H9 (cell line): Measurements from ENCODE around the gene MPZL3. TPM values are rescaled to one million over a fixed set of nuclear protein-coding genes. Genes with fewer than 3 reads are reported as not detected.

ENCODE experiments used
- DNase-seq: peaks from one replicate; pipeline ENCODE4 v3.0.0-alpha.2; 2017
- H2AFZ ChIP-seq: one replicate; pipeline ENCODE4 v1.6.1; 2013; ENCODE audit warnings: mild to moderate bottlenecking, low read length, control low read depth, moderate library complexity
- H2AK5ac ChIP-seq: 2 replicates; pipeline ENCODE4 v1.6.1; 2013; ENCODE audit warnings: low read length, control low read depth, mixed read lengths; ENCODE audit not compliant: insufficient read length
- H2BK120ac ChIP-seq: one replicate; pipeline ENCODE4 v1.6.1; 2013; ENCODE audit warnings: low read depth, mild to moderate bottlenecking, low read length, control low read depth, inconsistent platforms; ENCODE audit not compliant: poor library complexity, severe bottlenecking
- H2BK12ac ChIP-seq: 2 replicates; pipeline ENCODE4 v1.6.1; 2013; ENCODE audit warnings: low read length, control low read depth, mixed read lengths, low read depth; ENCODE audit not compliant: insufficient read length
- H2BK15ac ChIP-seq: 2 replicates; pipeline ENCODE4 v1.6.1; 2013; ENCODE audit warnings: low read depth, low read length, control low read depth
- H2BK20ac ChIP-seq: one replicate; pipeline ENCODE4 v1.6.1; 2013; ENCODE audit warnings: low read depth, mild to moderate bottlenecking, low read length, control low read depth, inconsistent platforms; ENCODE audit not compliant: poor library complexity, severe bottlenecking
- H2BK5ac ChIP-seq: 2 replicates; pipeline ENCODE4 v1.6.1; 2013; ENCODE audit warnings: low read length, control low read depth, mixed read lengths; ENCODE audit not compliant: insufficient read length
- H3K14ac ChIP-seq: 2 replicates; pipeline ENCODE4 v1.6.1; 2013; ENCODE audit warnings: low read length, control low read depth; ENCODE audit not compliant: insufficient read depth
- H3K18ac ChIP-seq: 2 replicates; pipeline ENCODE4 v1.6.1; 2013; ENCODE audit warnings: low read depth, mild to moderate bottlenecking, mixed read lengths, low read length, control low read depth; ENCODE audit not compliant: insufficient read length
- H3K23ac ChIP-seq: 2 replicates; pipeline ENCODE4 v1.6.1; 2013; ENCODE audit warnings: low read length, control low read depth, mixed read lengths, low read depth; ENCODE audit not compliant: insufficient read length
- H3K23me2 ChIP-seq: 2 replicates; pipeline ENCODE4 v1.6.1; 2013; ENCODE audit warnings: low read depth, mild to moderate bottlenecking, mixed read lengths, low read length, control low read depth; ENCODE audit not compliant: insufficient read length, poor library complexity, severe bottlenecking
- H3K27ac ChIP-seq: 2 replicates; pipeline ENCODE4 v1.5.1; 2013; ENCODE audit warnings: low read length, control low read depth, mixed read lengths, low read depth; ENCODE audit not compliant: insufficient read length
- H3K27me3 ChIP-seq: 2 replicates; pipeline ENCODE4 v1.6.1; 2013; ENCODE audit warnings: low read length, control low read depth, inconsistent platforms; ENCODE audit not compliant: insufficient read depth
- H3K4ac ChIP-seq: 2 replicates; pipeline ENCODE4 v1.6.1; 2013; ENCODE audit warnings: low read depth, mild to moderate bottlenecking, control low read depth, inconsistent platforms, low read length, moderate library complexity
- H3K4me1 ChIP-seq: 2 replicates; pipeline ENCODE4 v1.6.1; 2013; ENCODE audit warnings: low read length, control low read depth, inconsistent platforms; ENCODE audit not compliant: insufficient read depth
- H3K4me2 ChIP-seq: 2 replicates; pipeline ENCODE4 v1.6.1; 2013; ENCODE audit warnings: low read length, control low read depth, mixed read lengths; ENCODE audit not compliant: insufficient read length, insufficient read depth
- H3K56ac ChIP-seq: 2 replicates; pipeline ENCODE4 v1.6.1; 2013; ENCODE audit warnings: low read depth, mild to moderate bottlenecking, mixed read lengths, low read length, control low read depth; ENCODE audit not compliant: insufficient read length
- H3K79me1 ChIP-seq: 2 replicates; pipeline ENCODE4 v1.6.1; 2013; ENCODE audit warnings: low read depth, mild to moderate bottlenecking, moderate library complexity, low read length, control low read depth, inconsistent platforms; ENCODE audit not compliant: insufficient read depth, poor library complexity, severe bottlenecking
- H3K79me2 ChIP-seq: 2 replicates; pipeline ENCODE4 v1.6.1; 2013; ENCODE audit warnings: low read length, control low read depth, inconsistent platforms; ENCODE audit not compliant: insufficient read depth
- H3K9ac ChIP-seq: 2 replicates; pipeline ENCODE4 v1.6.1; 2013; ENCODE audit warnings: low read length, control low read depth, mixed read lengths; ENCODE audit not compliant: insufficient read length; ENCODE audit errors: extremely low read depth
- H3K9me3 ChIP-seq: one replicate; pipeline ENCODE4 v1.6.1; 2013; ENCODE audit warnings: low read depth, low read length, inconsistent platforms; ENCODE audit not compliant: control insufficient read depth
- H3T11ph ChIP-seq: one replicate; pipeline ENCODE4 v1.6.1; 2013; ENCODE audit warnings: mild to moderate bottlenecking, low read length, control low read depth, inconsistent platforms
- H4K20me1 ChIP-seq: one replicate; pipeline ENCODE4 v1.6.1; 2013; ENCODE audit not compliant: control insufficient read depth, insufficient read length, insufficient read depth
- H4K5ac ChIP-seq: 2 replicates; pipeline ENCODE4 v1.6.1; 2013; ENCODE audit warnings: low read depth, mild to moderate bottlenecking, mixed read lengths, low read length, control low read depth; ENCODE audit not compliant: insufficient read length
- H4K8ac ChIP-seq: replicated peaks from 2 replicates; pipeline ENCODE4 v1.6.1; 2013; ENCODE audit warnings: low read length, control low read depth, mixed read lengths, low read depth; ENCODE audit not compliant: insufficient read length
- H4K91ac ChIP-seq: 2 replicates; pipeline ENCODE4 v1.6.1; 2013; ENCODE audit warnings: low read depth, mild to moderate bottlenecking, moderate library complexity, mixed read lengths, low read length, control low read depth; ENCODE audit not compliant: insufficient read length
- H3K27ac Mint-ChIP-seq, 3 experiments: 2 replicates in 2 of 3; 3 replicates in 1 of 3; pipeline ENCODE4 v1.8.0; 2020 to 2021; ENCODE audit warnings: mixed read lengths in 3 of 3, mild to moderate bottlenecking in 1 of 3, moderate library complexity in 1 of 3
- H3K27me3 Mint-ChIP-seq: 2 replicates; pipeline ENCODE4 v1.8.0; 2021; ENCODE audit warnings: low read depth, mild to moderate bottlenecking, moderate library complexity, mixed read lengths
- H3K36me3 Mint-ChIP-seq, 3 experiments: 2 replicates in 2 of 3; 3 replicates in 1 of 3; pipeline ENCODE4 v1.8.0; 2020 to 2021; ENCODE audit warnings: low read depth in 3 of 3, mixed read lengths in 3 of 3; ENCODE audit not compliant: insufficient read depth in 1 of 3
- H3K4me1 Mint-ChIP-seq, 2 experiments: 2 replicates each; pipeline ENCODE4 v1.8.0; 2020; ENCODE audit warnings: mixed read lengths in 2 of 2
- H3K4me3 Mint-ChIP-seq, 2 experiments: 2 replicates in 1 of 2; 3 replicates in 1 of 2; pipeline ENCODE4 v1.8.0; 2020 to 2021; ENCODE audit warnings: mild to moderate bottlenecking in 2 of 2, mixed read lengths in 2 of 2, moderate library complexity in 1 of 2
- H3K9me3 Mint-ChIP-seq, 2 experiments: 2 replicates in 1 of 2; 3 replicates in 1 of 2; pipeline ENCODE4 v1.8.0; 2020; ENCODE audit warnings: mild to moderate bottlenecking in 2 of 2, mixed read lengths in 2 of 2, moderate library complexity in 1 of 2
- WGBS: extraction: QIAGEN DNeasy Blood & Tissue Kit; methylation state at CpG from one replicate; pipeline ENCODE4 v1.1.7; 2013; ENCODE audit warnings: missing lambda C conversion rate, low lambda C conversion rate, mixed read lengths; ENCODE audit not compliant: insufficient read length; ENCODE audit errors: extremely low coverage; 5-methylcytosine and 5-hydroxymethylcytosine counted together
- total RNA-seq: library from RNA; stranded (reverse); gene quantifications from 2 replicates; pipeline ENCODE4 v1.2.1, GENCODE V29; 2021
- TF ChIP-seq, protein P1 (sequence below): fragments of 200-600 bp; sonication (generic); conservative IDR thresholded peaks from 3 replicates; pipeline ENCODE4 v1.8.0; 2021; ENCODE audit warnings: antibody characterized with exemption, mild to moderate bottlenecking

The MPZL3 gene
- total RNA-seq, 1 experiment from 2014 or later = 2.6 TPM

DNA sequence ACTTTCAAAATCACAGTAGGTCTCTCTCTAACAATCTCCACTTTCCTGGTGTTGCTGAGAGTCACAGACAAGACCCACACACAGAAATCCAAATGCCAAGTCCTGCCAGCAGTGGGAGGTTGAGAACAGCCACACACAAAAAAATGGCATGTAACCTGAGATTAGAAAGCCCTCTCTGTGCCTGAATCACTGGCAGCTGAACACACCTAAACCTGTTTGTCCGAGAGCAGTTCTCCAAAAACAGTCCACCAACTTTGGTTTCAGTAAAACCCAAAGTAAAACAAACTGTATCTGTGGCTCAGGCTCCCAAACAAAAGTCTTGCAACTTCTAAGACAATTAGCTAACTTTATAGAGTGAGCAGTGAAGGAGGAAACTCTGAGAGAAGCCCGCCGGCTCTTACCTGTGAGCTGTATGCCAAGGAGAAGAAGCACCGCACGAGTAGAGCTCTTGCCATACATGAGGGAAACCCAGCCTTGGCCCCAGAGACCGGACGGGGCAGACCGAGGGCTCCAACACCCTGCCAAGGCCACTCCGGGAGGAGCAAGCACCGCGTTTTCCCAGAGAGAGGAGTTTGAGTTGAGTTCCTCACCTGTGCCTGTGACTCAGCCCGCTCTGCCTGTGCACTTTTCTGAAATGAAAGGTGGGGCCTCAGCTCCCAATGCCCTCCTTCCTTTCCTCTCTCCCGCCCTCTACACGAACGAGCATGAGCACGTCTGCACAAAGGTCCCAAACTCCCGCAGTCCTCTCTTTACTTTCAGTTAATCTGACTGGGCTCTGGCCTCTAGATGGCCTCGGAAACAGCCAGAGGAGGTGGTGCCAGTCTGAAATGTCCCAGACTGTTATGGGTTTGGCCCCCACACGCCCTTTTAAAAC is 11.8 kb upstream of the MPZL3 start, which contains the start of gene MPZL2:
MPZL2 (minus strand) TSS at position 603 of the 874 bp plus-strand sequence; CDS start at position 459, 144 bp downstream.
- peak within 1 kb of the TSS; percentile 38 for H3K18ac ChIP-seq
- peak within 1 kb of the TSS; percentile 33 for H3K9ac ChIP-seq
- no peak within 1 kb of the TSS for H2BK12ac ChIP-seq
- no peaks in the 10 kb centered on the region; the same call in none of the 2 replicates for H3K4me1 ChIP-seq
- no peak within 1 kb of the TSS for H2AK5ac ChIP-seq
- peaks cover 8% of the 10 kb centered on the region; the same call in 1 of the 2 replicates for H3K27me3 ChIP-seq
- no peak within 1 kb of the TSS for H2BK120ac ChIP-seq
- no peak within 1 kb of the TSS for H2BK15ac ChIP-seq
- no peak within 1 kb of the TSS for H3K23ac ChIP-seq
- H3T11ph ChIP-seq = no peak within 1 kb of the TSS
- H3K27ac ChIP-seq = no peak within 1 kb of the TSS
- Mint-ChIP-seq H3K27ac (peak within 1 kb of the TSS in 2 of 3 experiments; percentile 17 to 62; a peak in 4 of 7 replicates), H3K4me3 (peak within 1 kb of the TSS; percentile 62 to 69), H3K4me1 (peaks cover 25 to 37% of the 10 kb centered on the region in 2 experiments), H3K27me3 (peaks cover 88% of the 10 kb centered on the region), H3K9me3 (no peaks in the 10 kb centered on the region; a peak in 1 of 5 replicates), H3K36me3 (no peaks in the 10 kb centered on the region)
- peak; percentile 74 for DNase-seq
- no peak within 1 kb of the TSS for H4K5ac ChIP-seq
- H4K8ac ChIP-seq = no peak within 1 kb of the TSS
- peak within 1 kb of the TSS; percentile 55 for H3K4me2 ChIP-seq
- no peaks in the 10 kb centered on the region for H4K20me1 ChIP-seq
- peak within 1 kb of the TSS; percentile 0 for H2AFZ ChIP-seq
- no peaks in the 10 kb centered on the region for H3K9me3 ChIP-seq
- TF ChIP-seq, protein P1, sequence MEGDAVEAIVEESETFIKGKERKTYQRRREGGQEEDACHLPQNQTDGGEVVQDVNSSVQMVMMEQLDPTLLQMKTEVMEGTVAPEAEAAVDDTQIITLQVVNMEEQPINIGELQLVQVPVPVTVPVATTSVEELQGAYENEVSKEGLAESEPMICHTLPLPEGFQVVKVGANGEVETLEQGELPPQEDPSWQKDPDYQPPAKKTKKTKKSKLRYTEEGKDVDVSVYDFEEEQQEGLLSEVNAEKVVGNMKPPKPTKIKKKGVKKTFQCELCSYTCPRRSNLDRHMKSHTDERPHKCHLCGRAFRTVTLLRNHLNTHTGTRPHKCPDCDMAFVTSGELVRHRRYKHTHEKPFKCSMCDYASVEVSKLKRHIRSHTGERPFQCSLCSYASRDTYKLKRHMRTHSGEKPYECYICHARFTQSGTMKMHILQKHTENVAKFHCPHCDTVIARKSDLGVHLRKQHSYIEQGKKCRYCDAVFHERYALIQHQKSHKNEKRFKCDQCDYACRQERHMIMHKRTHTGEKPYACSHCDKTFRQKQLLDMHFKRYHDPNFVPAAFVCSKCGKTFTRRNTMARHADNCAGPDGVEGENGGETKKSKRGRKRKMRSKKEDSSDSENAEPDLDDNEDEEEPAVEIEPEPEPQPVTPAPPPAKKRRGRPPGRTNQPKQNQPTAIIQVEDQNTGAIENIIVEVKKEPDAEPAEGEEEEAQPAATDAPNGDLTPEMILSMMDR = 0 out of 3 replicates have a peak, but pooled peaks have one; percentile 9
- no peak within 1 kb of the TSS for H3K4ac ChIP-seq
- H4K91ac ChIP-seq = no peak within 1 kb of the TSS
- no peaks in the 10 kb centered on the region for H3K79me1 ChIP-seq
- no peak within 1 kb of the TSS for H2BK20ac ChIP-seq
- no peak within 1 kb of the TSS for H2BK5ac ChIP-seq
- no peak within 1 kb of the TSS for H3K56ac ChIP-seq
- H3K23me2 ChIP-seq = peaks cover 4% of the 10 kb centered on the region
- no peaks in the 10 kb centered on the region for H3K79me2 ChIP-seq
- H3K14ac ChIP-seq = peak within 1 kb of the TSS; percentile 66
- WGBS = no CpG with 5 or more reads among the region's 19 CpGs
